Gastroesophageal sphincter (tissue), 3 donors: ENCODE results near the gene CLIP4.

ENCODE experiments used
- EP300 ChIP-seq: sonication (generic); formaldehyde crosslinking; IDR thresholded peaks from one replicate; pipeline ENCODE4 v1.6.1; 2017; ENCODE audit warnings: antibody characterized with exemption, mild to moderate bottlenecking
- POLR2A ChIP-seq, 2 donors: fragments of 450-650 bp; IDR thresholded peaks; one replicate each; pipeline ENCODE4 v1.6.1; 2017; ENCODE audit warnings: antibody characterized with exemption in 2 of 2, mild to moderate bottlenecking in 2 of 2, moderate library complexity in 1 of 2
- TF ChIP-seq, protein P1 (sequence below), 4 experiments: fragments of 200-600 bp in 2 of 4; fragments of 450-650 bp in 2 of 4; sonication (generic) in 1 of 4; IDR thresholded peaks; one replicate each; pipeline ENCODE4 v1.5.1; 2017 to 2019; ENCODE audit warnings: antibody characterized with exemption in 4 of 4, mild to moderate bottlenecking in 2 of 4, moderate library complexity in 2 of 4

DNA sequence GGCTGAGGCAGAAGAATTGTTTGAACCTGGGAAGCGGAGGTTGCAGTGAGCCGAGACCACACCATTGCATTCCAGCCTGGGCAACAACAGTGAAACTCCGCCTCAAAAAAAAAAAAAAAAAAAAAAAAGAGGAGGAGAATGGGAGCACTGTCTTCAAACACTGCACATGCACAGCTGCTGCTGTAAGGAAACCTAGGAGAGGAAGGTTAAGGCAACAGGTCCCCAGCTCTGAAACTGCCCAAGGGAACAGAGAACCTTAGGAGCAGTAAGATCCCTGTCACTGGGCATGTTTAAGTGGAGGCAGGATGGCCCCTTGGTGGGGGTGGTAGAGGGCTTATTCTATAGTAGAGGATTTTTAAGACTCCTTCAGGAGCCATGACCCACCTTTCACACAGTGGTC, 111.2 kb downstream of the CLIP4 start:
- TF ChIP-seq EP300 = no peak
- TF ChIP-seq, protein P1, sequence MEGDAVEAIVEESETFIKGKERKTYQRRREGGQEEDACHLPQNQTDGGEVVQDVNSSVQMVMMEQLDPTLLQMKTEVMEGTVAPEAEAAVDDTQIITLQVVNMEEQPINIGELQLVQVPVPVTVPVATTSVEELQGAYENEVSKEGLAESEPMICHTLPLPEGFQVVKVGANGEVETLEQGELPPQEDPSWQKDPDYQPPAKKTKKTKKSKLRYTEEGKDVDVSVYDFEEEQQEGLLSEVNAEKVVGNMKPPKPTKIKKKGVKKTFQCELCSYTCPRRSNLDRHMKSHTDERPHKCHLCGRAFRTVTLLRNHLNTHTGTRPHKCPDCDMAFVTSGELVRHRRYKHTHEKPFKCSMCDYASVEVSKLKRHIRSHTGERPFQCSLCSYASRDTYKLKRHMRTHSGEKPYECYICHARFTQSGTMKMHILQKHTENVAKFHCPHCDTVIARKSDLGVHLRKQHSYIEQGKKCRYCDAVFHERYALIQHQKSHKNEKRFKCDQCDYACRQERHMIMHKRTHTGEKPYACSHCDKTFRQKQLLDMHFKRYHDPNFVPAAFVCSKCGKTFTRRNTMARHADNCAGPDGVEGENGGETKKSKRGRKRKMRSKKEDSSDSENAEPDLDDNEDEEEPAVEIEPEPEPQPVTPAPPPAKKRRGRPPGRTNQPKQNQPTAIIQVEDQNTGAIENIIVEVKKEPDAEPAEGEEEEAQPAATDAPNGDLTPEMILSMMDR (IDR thresholded peaks at IDR 0.05) = no peak
- TF ChIP-seq POLR2A (IDR thresholded peaks at IDR 0.05) = no peak
